Stimulated activated CD4-positive, alpha-beta T cell treated with anti-CD3 and anti-CD28 coated beads, Interleukin-15, amount 100 ng/mL, for 24 hours (primary cell): ENCODE results near the gene PLPPR3.
"Not testable (repeated sequence)": the region's sequence is repeated elsewhere in the genome, so short reads cannot be mapped to it uniquely, and the experiment has no call there.

ENCODE experiments used
- DNase-seq: peaks from one replicate; pipeline ENCODE4 v3.0.0-alpha.2; 2020

The PLPPR3 gene

DNA sequence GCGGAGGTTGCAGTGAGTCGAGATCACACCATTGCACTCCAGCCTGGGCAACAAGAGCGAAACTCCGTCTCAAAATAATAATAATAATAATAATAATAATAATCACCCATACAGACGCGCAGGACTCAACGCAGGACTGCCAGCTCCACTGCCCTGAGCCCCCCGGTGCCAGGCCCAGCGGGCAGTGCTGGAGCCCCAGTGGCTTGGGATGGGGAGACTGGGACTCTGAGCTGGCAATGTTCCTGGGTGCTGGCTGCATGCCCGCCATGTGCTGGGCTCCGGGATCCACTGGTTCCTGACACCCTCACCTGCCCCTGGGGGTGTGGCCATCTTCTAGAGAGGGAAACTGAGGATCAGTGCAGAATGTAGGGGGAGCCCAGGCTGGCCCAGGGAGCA is 5.6 kb upstream of the PLPPR3 start:
- DNase-seq = no peak

GRCh38 chr19:825897-826644 is 4.3 kb upstream of the PLPPR3 start:
- no peak for DNase-seq

GRCh38 chr19:824885-825284 is 3.1 kb upstream of the PLPPR3 start:
- DNase-seq = no peak

- DNase-seq = no peak
Observed at GRCh38 chr19:823565-824121, 1.9 kb upstream of the PLPPR3 start.

DNA sequence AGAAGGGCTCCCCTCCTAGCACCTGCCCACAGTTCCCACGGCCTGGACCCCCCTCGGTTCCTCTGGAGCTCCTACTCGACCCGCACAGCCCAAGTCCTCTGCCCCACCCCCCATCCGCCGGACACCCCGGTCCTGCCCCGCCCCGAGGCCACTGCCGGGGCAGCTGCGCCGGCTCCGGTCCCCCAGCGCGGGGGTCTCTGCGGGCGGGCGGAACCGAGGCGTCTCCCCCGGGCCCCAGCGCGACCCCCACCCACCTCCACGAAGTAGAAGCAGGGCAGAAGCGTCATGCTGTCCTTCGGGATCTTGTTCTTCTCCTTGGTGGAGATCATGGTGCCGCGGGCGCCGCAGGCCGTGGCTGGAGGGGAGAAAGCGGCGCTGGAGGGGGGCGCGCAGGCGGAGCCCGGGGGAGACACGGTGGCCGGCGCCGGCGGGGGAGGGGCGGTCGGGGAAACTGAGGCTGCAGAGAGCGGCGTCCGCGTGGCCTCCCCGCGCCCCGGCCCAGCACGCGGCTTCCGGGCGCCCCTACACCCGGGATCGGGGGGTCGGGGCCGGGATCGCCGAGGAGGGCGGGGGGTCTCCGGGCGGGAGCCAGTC is 427 bp downstream of the PLPPR3 start:
- no peak for DNase-seq

DNA sequence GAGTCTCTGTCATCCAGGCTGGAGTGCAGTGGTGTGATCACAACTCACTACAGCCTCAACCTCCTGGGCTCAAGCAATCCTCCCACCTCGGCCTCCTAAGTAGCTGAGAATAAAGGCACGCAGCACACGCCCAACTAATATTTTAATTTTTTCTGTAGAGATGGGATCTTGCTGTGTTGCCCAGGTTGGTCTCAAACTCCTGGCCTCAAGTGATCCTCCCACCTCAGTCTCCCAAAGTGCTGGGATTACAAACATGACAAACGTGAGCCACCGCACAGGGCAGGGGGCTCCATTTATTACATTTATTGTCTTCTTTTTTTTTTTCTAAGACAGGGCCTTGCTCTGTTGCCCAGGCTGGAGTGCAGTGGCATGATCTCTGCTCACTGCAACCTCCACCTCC is 1.5 kb downstream of the PLPPR3 start:
- DNase-seq = not testable (repeated sequence)

DNA sequence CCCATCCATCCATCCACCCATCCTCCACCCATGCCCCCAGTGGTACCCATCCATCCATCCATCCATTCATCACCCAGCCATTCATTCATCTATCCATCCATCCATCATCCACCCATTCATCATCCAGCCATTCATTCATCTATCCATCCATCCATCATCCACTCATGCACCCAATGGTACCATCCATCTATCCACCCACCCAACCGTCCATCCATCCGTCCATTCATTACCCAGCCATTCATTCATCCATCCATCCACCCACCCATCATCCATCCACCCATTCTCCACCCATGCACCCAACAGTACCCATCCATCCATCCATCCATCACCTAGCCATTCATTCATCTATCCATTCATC is 5.3 kb downstream of the PLPPR3 start:
- no peak for DNase-seq

DNA sequence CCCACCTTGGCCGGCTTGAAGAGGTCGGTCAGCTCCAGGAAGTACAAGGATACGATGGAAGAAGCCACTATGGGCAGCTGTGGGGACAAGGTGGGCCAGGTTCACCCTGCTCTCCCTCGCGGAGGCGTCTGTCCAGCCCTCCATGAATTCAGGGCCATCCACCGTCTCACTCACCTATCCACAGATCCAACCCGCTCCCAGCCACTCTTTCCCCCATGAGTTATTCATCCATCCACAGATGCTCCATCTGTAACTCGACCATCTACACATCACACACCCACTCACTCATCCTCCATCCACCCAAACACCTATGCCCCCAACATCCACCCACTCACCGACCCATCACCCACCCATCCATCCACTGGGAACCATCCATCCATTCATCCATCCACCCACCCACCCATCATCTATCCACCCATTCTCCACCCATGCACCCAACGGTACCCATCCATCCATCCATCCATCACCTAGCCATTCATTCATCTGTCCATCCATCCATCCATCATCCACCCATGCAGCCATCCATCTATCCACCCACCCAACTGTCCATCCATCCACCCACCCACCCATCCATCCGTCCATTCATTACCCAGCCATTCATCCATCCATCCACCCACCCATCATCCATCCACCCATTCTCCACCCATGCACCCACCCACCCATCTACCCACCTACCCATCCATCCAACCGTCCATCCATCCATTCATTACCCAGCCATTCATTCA is 5.8 kb downstream of the PLPPR3 start:
- DNase-seq = no peak

GRCh38 chr19:815079-815774 is 6.5 kb downstream of the PLPPR3 start:
- DNase-seq = no peak

GRCh38 chr19:814152-815078 is 7.3 kb downstream of the PLPPR3 start:
- no peak for DNase-seq

- DNase-seq = no peak
Observed at GRCh38 chr19:813219-814151, 8.3 kb downstream of the PLPPR3 start.

GRCh38 chr19:812747-813218 is 9.0 kb downstream of the PLPPR3 start:
- no peak for DNase-seq

GRCh38 chr19:812049-812746 is 9.6 kb downstream of the PLPPR3 start:
- no peak for DNase-seq

DNA sequence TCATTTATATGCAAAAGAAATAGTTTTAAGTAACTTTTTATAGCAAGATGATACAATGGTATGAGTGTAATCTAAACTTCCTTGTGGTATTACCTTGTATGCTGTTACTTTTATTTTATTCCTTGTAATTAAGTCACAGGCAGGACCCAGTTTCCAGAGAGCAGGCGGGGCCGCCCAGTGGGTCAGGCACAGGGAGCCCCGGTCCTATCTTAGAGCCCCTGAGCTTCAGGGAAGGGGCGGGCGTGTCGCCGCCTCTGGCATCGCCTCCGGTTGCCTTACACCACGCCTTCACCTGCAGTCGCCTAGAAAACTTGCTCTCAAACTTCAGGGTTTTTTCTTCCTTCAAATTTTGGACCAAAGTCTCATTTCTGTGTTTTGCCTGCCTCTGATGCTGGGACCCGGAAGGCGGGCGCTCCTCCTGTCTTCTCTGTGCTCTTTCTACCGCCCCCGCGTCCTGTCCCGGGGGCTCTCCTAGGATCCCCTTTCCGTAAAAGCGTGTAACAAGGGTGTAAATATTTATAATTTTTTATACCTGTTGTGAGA is 10.2 kb downstream of the PLPPR3 start:
- DNase-seq = no peak

DNA sequence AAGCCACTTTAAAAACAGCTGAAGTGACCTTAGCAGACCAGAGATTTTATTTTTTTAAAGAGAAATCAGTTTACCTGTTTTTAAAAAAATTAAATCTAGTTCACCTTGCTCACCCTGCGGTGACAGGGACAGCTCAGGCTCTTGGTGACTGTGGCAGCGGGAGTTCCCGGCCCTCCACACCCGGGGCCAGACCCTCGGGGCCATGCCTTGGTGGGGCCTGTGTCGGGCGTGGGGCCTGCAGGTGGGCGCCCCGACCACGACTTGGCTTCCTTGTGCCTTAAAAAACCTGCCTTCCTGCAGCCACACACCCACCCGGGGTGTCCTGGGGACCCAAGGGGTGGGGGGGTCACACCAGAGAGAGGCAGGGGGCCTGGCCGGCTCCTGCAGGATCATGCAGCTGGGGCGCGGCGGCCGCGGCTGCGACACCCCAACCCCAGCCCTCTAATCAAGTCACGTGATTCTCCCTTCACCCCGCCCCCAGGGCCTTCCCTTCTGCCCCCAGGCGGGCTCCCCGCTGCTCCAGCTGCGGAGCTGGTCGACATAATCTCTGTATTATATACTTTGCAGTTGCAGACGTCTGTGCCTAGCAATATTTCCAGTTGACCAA is 10.8 kb downstream of the PLPPR3 start:
- DNase-seq = no peak

DNA sequence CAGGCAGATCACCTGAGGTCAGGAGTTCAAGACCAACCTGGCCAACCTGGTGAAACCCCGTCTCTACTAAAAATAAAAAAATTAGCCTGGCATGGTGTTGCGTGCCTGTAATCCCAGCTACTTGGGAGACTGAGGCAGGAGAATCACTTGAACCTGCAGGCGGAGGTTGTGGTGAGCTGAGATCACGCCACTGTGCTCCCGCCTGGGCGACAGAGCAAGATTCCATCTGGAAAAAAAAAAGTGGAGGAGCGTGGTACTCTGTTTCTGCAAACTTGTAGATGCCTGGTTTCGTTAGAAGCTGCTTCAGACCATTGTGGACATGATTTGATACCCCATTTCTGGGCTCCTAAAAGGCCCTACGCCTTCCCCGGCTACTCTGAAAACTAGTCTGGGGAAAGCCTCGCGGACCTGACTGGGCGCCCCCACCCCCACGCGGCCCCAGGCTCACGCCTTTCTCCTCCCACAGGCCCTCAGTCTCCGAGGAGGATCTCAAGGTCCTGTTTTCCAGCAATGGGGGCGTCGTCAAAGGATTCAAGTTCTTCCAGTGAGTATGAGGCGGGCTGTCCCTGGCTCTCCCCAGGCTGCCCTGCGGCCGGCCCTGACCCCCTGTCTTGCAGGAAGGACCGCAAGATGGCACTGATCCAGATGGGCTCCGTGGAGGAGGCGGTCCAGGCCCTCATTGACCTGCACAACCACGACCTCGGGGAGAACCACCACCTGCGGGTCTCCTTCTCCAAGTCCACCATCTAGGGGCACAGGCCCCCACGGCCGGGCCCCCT is 11.5 kb downstream of the PLPPR3 start:
- DNase-seq = no peak

DNA sequence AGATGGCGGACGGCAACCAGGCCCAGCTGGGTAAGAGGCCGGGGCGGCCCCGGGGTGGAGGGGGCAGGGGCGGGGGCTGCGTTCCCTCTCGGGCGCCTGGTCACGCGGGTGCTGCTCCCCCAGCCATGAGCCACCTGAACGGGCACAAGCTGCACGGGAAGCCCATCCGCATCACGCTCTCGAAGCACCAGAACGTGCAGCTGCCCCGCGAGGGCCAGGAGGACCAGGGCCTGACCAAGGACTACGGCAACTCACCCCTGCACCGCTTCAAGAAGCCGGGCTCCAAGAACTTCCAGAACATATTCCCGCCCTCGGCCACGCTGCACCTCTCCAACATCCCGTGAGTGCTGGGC is 13.4 kb downstream of the PLPPR3 start:
- DNase-seq = no peak

DNA sequence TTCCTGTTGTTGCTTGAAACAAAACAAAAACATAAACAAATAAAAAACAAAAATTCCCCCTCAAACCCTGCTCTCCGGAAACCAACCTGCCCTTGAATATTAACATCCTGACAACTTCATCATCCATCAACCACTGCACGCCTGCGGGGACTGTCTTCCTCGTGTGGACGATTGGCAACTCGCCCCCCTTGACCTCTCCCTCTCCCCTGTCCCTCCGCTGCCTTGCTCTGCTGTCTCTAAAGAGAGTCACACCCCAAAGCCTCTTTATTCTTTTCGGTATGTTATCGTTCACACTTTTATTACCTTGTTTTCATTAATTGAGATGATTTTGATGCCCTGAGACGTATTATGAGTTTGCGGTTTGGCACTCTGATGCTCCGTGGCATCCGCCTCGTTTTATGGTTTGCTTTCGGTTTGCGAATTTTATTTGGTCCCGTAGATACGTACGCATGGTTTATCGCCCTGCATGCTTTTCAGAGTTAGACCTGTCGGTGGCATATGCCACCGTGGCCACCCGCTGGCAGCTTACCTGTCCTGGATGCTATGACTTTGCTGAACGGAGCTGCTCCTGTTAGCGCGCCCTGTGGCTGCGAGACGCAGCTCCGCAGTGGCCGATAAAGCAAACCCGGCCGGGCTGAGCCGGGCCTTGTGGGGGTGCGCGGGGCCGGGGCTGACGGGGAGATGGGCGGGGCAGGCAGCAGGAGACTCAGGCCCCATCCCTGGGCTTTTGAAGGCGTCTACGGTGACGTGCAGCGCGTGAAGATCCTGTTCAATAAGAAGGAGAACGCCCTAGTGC is 13.9 kb downstream of the PLPPR3 start:
- DNase-seq = no peak
